Measurements from ENCODE around the gene TTC33. TPM values are rescaled to one million over a fixed set of nuclear protein-coding genes. Genes with fewer than 3 reads are reported as not detected.

Gene TTC33
- total and polyA plus RNA-seq, 2 donors (not counting 1 experiment from before 2014, with no cell fraction given): 2.1 to 15.8 TPM

DNA sequence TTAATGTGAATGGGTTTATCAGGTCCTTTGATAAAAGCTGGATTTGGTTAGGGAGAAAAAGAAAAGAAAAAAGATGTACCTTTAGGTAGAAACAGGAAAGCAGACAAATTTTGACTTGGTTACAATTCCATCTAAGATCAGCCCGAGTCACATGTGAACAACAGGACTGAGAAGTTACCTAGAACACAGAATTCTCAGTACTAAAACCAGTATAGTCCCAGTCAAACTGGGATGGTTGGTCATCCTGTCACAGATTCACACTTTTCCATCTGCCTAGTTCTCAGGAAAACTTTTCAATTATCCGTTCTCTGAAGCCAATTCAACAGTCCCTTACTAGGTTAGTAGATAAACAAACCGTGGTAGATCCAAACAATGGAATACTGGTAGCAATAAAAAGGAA is 266.3 kb downstream of the TTC33 start:
- CTCF ChIA-PET: no interaction called here
- Mint-ChIP-seq H3K27me3 (no peaks in the 10 kb centered on the region), H3K4me1 (peaks cover 58% of the 10 kb centered on the region), H3K9me3 (ENCODE audit: insufficient read depth) (no peaks in the 10 kb centered on the region), H3K27ac (no peak overlapping the region), H3K4me3 (no peak overlapping the region)
- no peak overlapping the region for H3K4me3 ChIP-seq (ENCODE audit: control extremely low read depth in 1 of 5, extremely low read depth in 1 of 5, insufficient read depth in 1 of 5, low read depth in 2 of 5, low read length in 4 of 5)
- H3K27me3 ChIP-seq (replicated peaks in 1 of 4; ENCODE audit: control extremely low read depth in 1 of 4, control insufficient read depth in 3 of 4, insufficient read depth in 4 of 4, low read length in 3 of 4): no peaks in the 10 kb centered on the region
- WGBS (ENCODE audit: insufficient coverage): 40% methylated on average over 1 of the region's 3 CpGs
- no peak overlapping the region for H3K9ac ChIP-seq (ENCODE audit: low read length)
- no peak for TF ChIP-seq EZH2 (IDR thresholded peaks at IDR 0.05; ENCODE audit: borderline replicate concordance, insufficient read depth, low read depth, low read length, poor library complexity, severe bottlenecking)
- TF ChIP-seq, protein P1, sequence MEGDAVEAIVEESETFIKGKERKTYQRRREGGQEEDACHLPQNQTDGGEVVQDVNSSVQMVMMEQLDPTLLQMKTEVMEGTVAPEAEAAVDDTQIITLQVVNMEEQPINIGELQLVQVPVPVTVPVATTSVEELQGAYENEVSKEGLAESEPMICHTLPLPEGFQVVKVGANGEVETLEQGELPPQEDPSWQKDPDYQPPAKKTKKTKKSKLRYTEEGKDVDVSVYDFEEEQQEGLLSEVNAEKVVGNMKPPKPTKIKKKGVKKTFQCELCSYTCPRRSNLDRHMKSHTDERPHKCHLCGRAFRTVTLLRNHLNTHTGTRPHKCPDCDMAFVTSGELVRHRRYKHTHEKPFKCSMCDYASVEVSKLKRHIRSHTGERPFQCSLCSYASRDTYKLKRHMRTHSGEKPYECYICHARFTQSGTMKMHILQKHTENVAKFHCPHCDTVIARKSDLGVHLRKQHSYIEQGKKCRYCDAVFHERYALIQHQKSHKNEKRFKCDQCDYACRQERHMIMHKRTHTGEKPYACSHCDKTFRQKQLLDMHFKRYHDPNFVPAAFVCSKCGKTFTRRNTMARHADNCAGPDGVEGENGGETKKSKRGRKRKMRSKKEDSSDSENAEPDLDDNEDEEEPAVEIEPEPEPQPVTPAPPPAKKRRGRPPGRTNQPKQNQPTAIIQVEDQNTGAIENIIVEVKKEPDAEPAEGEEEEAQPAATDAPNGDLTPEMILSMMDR (IDR thresholded peaks at IDR 0.05): no peak
- intact Hi-C loops (cut with micrococcal nuclease): loop anchor here (5.0 kb wide), 4 partner anchors 47 to 102 kb away; no protein-coding TSS in a partner anchor
- peaks cover 48 to 50% of the 10 kb centered on the region in 2 donors for H3K4me1 ChIP-seq (ENCODE audit: control insufficient read depth in 2 of 2, insufficient read depth in 2 of 2, low read length in 2 of 2)
- no peak overlapping the region for H2AFZ ChIP-seq (ENCODE audit: insufficient read depth, low read depth, low read length, poor library complexity, severe bottlenecking)
- no peak overlapping the region for H3K4me2 ChIP-seq (replicated peaks; ENCODE audit: low read depth, low read length, poor library complexity, severe bottlenecking)
- DNase-seq: no peak
- no peaks in the 10 kb centered on the region for H4K20me1 ChIP-seq (ENCODE audit: control insufficient read depth, insufficient read depth, low read length, poor library complexity, severe bottlenecking)
- H3K79me2 ChIP-seq (ENCODE audit: control insufficient read depth, insufficient read depth, low read length): no peaks in the 10 kb centered on the region
- POLR2A ChIA-PET: no interaction called here
- no peak overlapping the region for H3K27ac ChIP-seq (ENCODE audit: low read length in 2 of 2)
- ATAC-seq (ENCODE audit: low read depth): no peak
- H3K9me3 ChIP-seq (ENCODE audit: control extremely low read depth in 1 of 3, control insufficient read depth in 2 of 3, insufficient read depth in 1 of 3, low read length in 2 of 3): no peaks in the 10 kb centered on the region
- H3K36me3 ChIP-seq (replicated peaks in 1 of 2; ENCODE audit: control extremely low read depth in 1 of 2, control insufficient read depth in 1 of 2, extremely low read depth in 1 of 2, insufficient read depth in 2 of 2, low read length in 1 of 2): no peaks in the 10 kb centered on the region

DNA sequence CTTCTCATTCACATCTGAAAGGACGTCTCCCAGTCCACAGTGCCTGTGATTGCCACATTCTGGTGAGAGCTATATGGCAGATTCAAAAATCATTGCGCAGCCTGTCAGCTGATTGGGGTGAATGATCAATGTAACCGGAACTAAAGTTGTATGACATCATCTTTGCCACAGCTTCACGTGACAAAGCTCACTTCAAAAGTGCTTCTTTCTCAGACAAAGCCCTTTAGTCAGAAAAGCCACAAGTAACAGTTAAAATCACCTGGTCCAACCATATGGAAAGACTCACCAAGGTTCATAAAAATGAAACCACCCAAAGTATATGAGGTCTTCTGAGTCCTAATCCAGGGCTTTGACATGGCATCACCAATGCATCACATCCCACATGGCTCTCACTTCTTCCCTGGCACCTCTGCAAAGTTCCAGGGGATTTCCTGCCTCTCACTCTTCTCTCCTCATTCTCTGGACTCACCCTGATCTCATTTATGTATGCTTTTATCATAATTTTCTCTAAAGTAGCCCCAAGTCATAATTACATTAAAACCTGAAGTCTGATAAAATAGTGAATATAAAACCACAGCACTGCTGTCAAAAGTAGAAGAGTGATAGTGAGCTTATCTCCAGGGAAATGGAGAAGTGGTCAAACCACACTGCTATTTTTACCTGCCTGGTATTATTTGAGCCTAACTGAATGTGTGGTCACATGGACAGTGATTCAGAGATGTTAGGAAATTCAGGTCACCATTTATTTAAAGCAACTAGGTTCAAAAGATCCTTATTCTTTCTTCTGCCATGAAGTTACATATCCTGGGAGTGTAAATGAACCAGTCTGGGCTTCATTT is 269.1 kb downstream of the TTC33 start:
- H3K4me1 ChIP-seq (ENCODE audit: control insufficient read depth in 2 of 2, insufficient read depth in 2 of 2, low read length in 2 of 2): peaks cover 46 to 58% of the 10 kb centered on the region in 2 donors
- no peak overlapping the region for H2AFZ ChIP-seq (ENCODE audit: insufficient read depth, low read depth, low read length, poor library complexity, severe bottlenecking)
- Mint-ChIP-seq H3K4me3 (peak overlapping the region; percentile 79), H3K27ac (peak overlapping the region; percentile 73), H3K9me3 (ENCODE audit: insufficient read depth) (no peaks in the 10 kb centered on the region), H3K4me1 (peaks cover 65% of the 10 kb centered on the region), H3K27me3 (no peaks in the 10 kb centered on the region)
- peak overlapping the region; percentile 29 for H3K9ac ChIP-seq (ENCODE audit: low read length)
- H3K36me3 ChIP-seq (replicated peaks in 1 of 2; ENCODE audit: control extremely low read depth in 1 of 2, control insufficient read depth in 1 of 2, extremely low read depth in 1 of 2, insufficient read depth in 2 of 2, low read length in 1 of 2): no peaks in the 10 kb centered on the region
- H3K9me3 ChIP-seq (ENCODE audit: control extremely low read depth in 1 of 3, control insufficient read depth in 2 of 3, insufficient read depth in 1 of 3, low read length in 2 of 3): no peaks in the 10 kb centered on the region
- intact Hi-C loops (cut with micrococcal nuclease): loop anchor here (2.0 to 5.0 kb wide), 5 partner anchors 16 to 101 kb away; no protein-coding TSS in a partner anchor
- POLR2A ChIA-PET: no interaction called here
- no peaks in the 10 kb centered on the region for H3K79me2 ChIP-seq (ENCODE audit: control insufficient read depth, insufficient read depth, low read length)
- no peaks in the 10 kb centered on the region for H3K27me3 ChIP-seq (replicated peaks in 1 of 4; ENCODE audit: control extremely low read depth in 1 of 4, control insufficient read depth in 3 of 4, insufficient read depth in 4 of 4, low read length in 3 of 4)
- TF ChIP-seq, protein P1 (IDR thresholded peaks at IDR 0.05): no peak
- no peak for TF ChIP-seq EZH2 (IDR thresholded peaks at IDR 0.05; ENCODE audit: borderline replicate concordance, insufficient read depth, low read depth, low read length, poor library complexity, severe bottlenecking)
- CTCF ChIA-PET: no interaction called here
- H3K4me3 ChIP-seq (ENCODE audit: control extremely low read depth in 1 of 5, extremely low read depth in 1 of 5, insufficient read depth in 1 of 5, low read depth in 2 of 5, low read length in 4 of 5): peak overlapping the region in 1 of 5 experiments; percentile 4
- DNase-seq: peak; percentile 86
- 0% methylated on average over 1 of the region's 4 CpGs for WGBS (ENCODE audit: insufficient coverage)
- peak; percentile 42 for ATAC-seq (ENCODE audit: low read depth)
- H3K27ac ChIP-seq (ENCODE audit: low read length in 2 of 2): peak overlapping the region; percentile 42 to 75
- H3K4me2 ChIP-seq (replicated peaks; ENCODE audit: low read depth, low read length, poor library complexity, severe bottlenecking): peak overlapping the region; percentile 69
- no peaks in the 10 kb centered on the region for H4K20me1 ChIP-seq (ENCODE audit: control insufficient read depth, insufficient read depth, low read length, poor library complexity, severe bottlenecking)
